ENCODE measurements around the gene INSYN1. TPM values are rescaled to one million over a fixed set of nuclear protein-coding genes. Genes with fewer than 3 reads are reported as not detected.
A peak's percentile ranks its signal among the peaks of the same experiment; 100 is the strongest.

Gene INSYN1
- polyA plus RNA-seq (21.3 and 23.6 TPM in 2 replicates), polyA minus RNA-seq (23.4 and 24.8 TPM in 2 replicates)

GRCh38 chr15:73753250-73754130, at the start of gene INSYN1:
INSYN1 (minus strand) TSS chr15:73753351; CDS start chr15:73751130, 2,221 bp downstream.
- peak within 1 kb of the TSS; percentile 21 for H2AFZ ChIP-seq (ENCODE audit: low read depth, low read length)
- H4K20me1 ChIP-seq (ENCODE audit: insufficient read depth), result no peaks in the 10 kb centered on the region
- peak; percentile 13 for TF ChIP-seq POLR2AphosphoS5 (IDR thresholded peaks at IDR 0.05)
- no peak for TF ChIP-seq CTCF (IDR thresholded peaks at IDR 0.05; ENCODE audit: poor library complexity, severe bottlenecking)
- no peak for TF ChIP-seq TAF1 (IDR thresholded peaks at IDR 0.05; ENCODE audit: low read depth)
- H3K4me2 ChIP-seq (ENCODE audit: low read length), result peak within 1 kb of the TSS; percentile 51
- H3K36me3 ChIP-seq (ENCODE audit: insufficient read depth, low read length), result no peaks in the 10 kb centered on the region
- no peak within 1 kb of the TSS for H3K27ac ChIP-seq (ENCODE audit: low read length)
- no peaks in the 10 kb centered on the region for H3F3A ChIP-seq (ENCODE audit: insufficient read depth, low read length, poor library complexity, severe bottlenecking)
- H3K79me2 ChIP-seq (replicated peaks; ENCODE audit: insufficient read depth, low read length), result no peaks in the 10 kb centered on the region
- H3K27me3 ChIP-seq (ENCODE audit: insufficient read depth, low read depth, low read length), result peaks cover 15% of the 10 kb centered on the region
- no peaks in the 10 kb centered on the region for H3K9me3 ChIP-seq (ENCODE audit: low read length)
- peak within 1 kb of the TSS; percentile 89 for H3K4me3 ChIP-seq (ENCODE audit: low read length)
- no peaks in the 10 kb centered on the region for H3K9me2 ChIP-seq (ENCODE audit: insufficient read depth, low read length)
- peak within 1 kb of the TSS; percentile 73 for H3K9ac ChIP-seq (ENCODE audit: low read length)

GRCh38 chr15:73802431-73803041, 49.4 kb upstream of the INSYN1 start:
- no peak overlapping the region for H3K4me2 ChIP-seq (ENCODE audit: low read length)

More at GRCh38 chr15:73802431-73803041, 49.4 kb upstream of the INSYN1 start:
- TF ChIP-seq TAF1 (IDR thresholded peaks at IDR 0.05; ENCODE audit: low read depth) (no peak), RAD21 (conservative IDR thresholded peaks at IDR 0.05) (no peak), REST (IDR thresholded peaks at IDR 0.05; ENCODE audit: borderline replicate concordance) (no peak), POLR2AphosphoS5 (IDR thresholded peaks at IDR 0.05) (no peak)
- Histone ChIP-seq H3K4me3 (ENCODE audit: low read length) (no peak overlapping the region), H4K20me1 (ENCODE audit: insufficient read depth) (no peaks in the 10 kb centered on the region), H2AFZ (ENCODE audit: low read depth, low read length) (no peak overlapping the region), H3K9me3 (ENCODE audit: low read length) (no peaks in the 10 kb centered on the region), H3K27ac (ENCODE audit: low read length) (no peak overlapping the region), H3K27me3 (ENCODE audit: insufficient read depth, low read depth, low read length) (no peaks in the 10 kb centered on the region), H3K36me3 (ENCODE audit: insufficient read depth, low read length) (no peaks in the 10 kb centered on the region), H3K9me2 (ENCODE audit: insufficient read depth, low read length) (no peaks in the 10 kb centered on the region), H3F3A (ENCODE audit: insufficient read depth, low read length, poor library complexity, severe bottlenecking) (no peaks in the 10 kb centered on the region), H3K79me2 (replicated peaks; ENCODE audit: insufficient read depth, low read length) (no peaks in the 10 kb centered on the region), H3K9ac (ENCODE audit: low read length) (no peak overlapping the region)

Measured in neural cell (in vitro differentiated cells).